BLaER1 (cell line): ENCODE data around the gene GOLGA1.
"Not testable (repeated sequence)": the region's sequence is repeated elsewhere in the genome, so short reads cannot be mapped to it uniquely, and the experiment has no call there.

Experiments
- H3K27ac ChIP-seq: shearing (Covaris generic); formaldehyde crosslinking; 2 replicates; pipeline ENCODE4 v1.8.1; 2022
- H3K27me3 ChIP-seq: shearing (Covaris generic); formaldehyde crosslinking; 2 replicates; pipeline ENCODE4 v1.8.1; 2022
- H3K36me3 ChIP-seq: shearing (Covaris generic); formaldehyde crosslinking; 2 replicates; pipeline ENCODE4 v1.8.1; 2022
- H3K4me1 ChIP-seq: shearing (Covaris generic); formaldehyde crosslinking; 2 replicates; pipeline ENCODE4 v1.8.1; 2022
- H3K4me2 ChIP-seq: shearing (Covaris generic); formaldehyde crosslinking; 2 replicates; pipeline ENCODE4 v1.8.1; 2022
- H3K4me3 ChIP-seq: shearing (Covaris generic); formaldehyde crosslinking; 2 replicates; pipeline ENCODE4 v1.8.1; 2022
- H3K9ac ChIP-seq: shearing (Covaris generic); formaldehyde crosslinking; 2 replicates; pipeline ENCODE4 v1.8.1; 2022
- H3K9me3 ChIP-seq: shearing (Covaris generic); formaldehyde crosslinking; 2 replicates; pipeline ENCODE4 v1.8.1; 2022
- H4K20me1 ChIP-seq: shearing (Covaris generic); formaldehyde crosslinking; 2 replicates; pipeline ENCODE4 v1.8.1; 2022
- Cebpa-rat ChIP-seq: shearing (Covaris generic); IDR thresholded peaks from 2 replicates; pipeline ENCODE4 v1.8.1; 2022

Gene GOLGA1

GRCh38 chr9:124941679-124942561 lies 1.0 kb upstream of the GOLGA1 start:
- Histone ChIP-seq H4K20me1 (no peaks in the 10 kb centered on the region), H3K27ac (peak overlapping the region; percentile 93), H3K9me3 (no peaks in the 10 kb centered on the region), H3K4me3 (peak overlapping the region; percentile 84), H3K9ac (peak overlapping the region; percentile 92), H3K4me1 (peaks cover 22% of the 10 kb centered on the region), H3K36me3 (peaks cover 8% of the 10 kb centered on the region; the same call in 1 of the 2 replicates), H3K27me3 (no peaks in the 10 kb centered on the region), H3K4me2 (peak overlapping the region; percentile 85)
- TF ChIP-seq Cebpa-rat = no peak

GRCh38 chr9:124940521-124940893 lies 376 bp downstream of the GOLGA1 start:
- no peaks in the 10 kb centered on the region for H3K9me3 ChIP-seq
- no peaks in the 10 kb centered on the region for H3K27me3 ChIP-seq
- H3K4me2 ChIP-seq = peak overlapping the region; percentile 85
- peaks cover 22% of the 10 kb centered on the region for H3K4me1 ChIP-seq
- peak overlapping the region; percentile 84 for H3K4me3 ChIP-seq
- H3K36me3 ChIP-seq = peaks cover 20% of the 10 kb centered on the region
- TF ChIP-seq Cebpa-rat = no peak
- peak overlapping the region; percentile 93 for H3K27ac ChIP-seq
- peak overlapping the region; percentile 92 for H3K9ac ChIP-seq
- H4K20me1 ChIP-seq = no peaks in the 10 kb centered on the region

- Histone ChIP-seq H3K9me3 (no peaks in the 10 kb centered on the region), H3K4me1 (peaks cover 23% of the 10 kb centered on the region), H3K9ac (peak overlapping the region; percentile 92), H4K20me1 (no peaks in the 10 kb centered on the region), H3K4me2 (peak overlapping the region; percentile 85), H3K27ac (peak overlapping the region; percentile 93), H3K27me3 (no peaks in the 10 kb centered on the region), H3K4me3 (peak overlapping the region; percentile 84), H3K36me3 (peaks cover 23% of the 10 kb centered on the region)
- no peak for TF ChIP-seq Cebpa-rat
Measured at GRCh38 chr9:124939944-124940343, 939 bp downstream of the GOLGA1 start.

GRCh38 chr9:124934290-124934689 lies 6.6 kb downstream of the GOLGA1 start:
- peaks cover 55% of the 10 kb centered on the region for H3K36me3 ChIP-seq

GRCh38 chr9:124932333-124932732 lies 8.6 kb downstream of the GOLGA1 start:
- TF ChIP-seq Cebpa-rat = no peak
- no peaks in the 10 kb centered on the region for H4K20me1 ChIP-seq
- no peak overlapping the region for H3K9ac ChIP-seq
- peaks cover 54% of the 10 kb centered on the region for H3K36me3 ChIP-seq
- H3K4me3 ChIP-seq = no peak overlapping the region
- H3K27ac ChIP-seq = no peak overlapping the region
- H3K9me3 ChIP-seq = no peaks in the 10 kb centered on the region
- peaks cover 18% of the 10 kb centered on the region for H3K4me1 ChIP-seq
- H3K27me3 ChIP-seq = no peaks in the 10 kb centered on the region
- no peak overlapping the region for H3K4me2 ChIP-seq

More at GRCh38 chr9:124934290-124934689, 6.6 kb downstream of the GOLGA1 start:
- no peak for TF ChIP-seq Cebpa-rat
- H4K20me1 ChIP-seq = no peaks in the 10 kb centered on the region
- peaks cover 18% of the 10 kb centered on the region for H3K4me1 ChIP-seq
- peak overlapping the region; percentile 7 for H3K4me2 ChIP-seq
- no peaks in the 10 kb centered on the region for H3K27me3 ChIP-seq
- no peaks in the 10 kb centered on the region for H3K9me3 ChIP-seq
- no peak overlapping the region for H3K9ac ChIP-seq
- H3K4me3 ChIP-seq = no peak overlapping the region
- H3K27ac ChIP-seq = no peak overlapping the region

- Histone ChIP-seq H3K9ac (no peak overlapping the region), H3K4me3 (no peak overlapping the region), H3K9me3 (no peaks in the 10 kb centered on the region), H3K36me3 (peaks cover 44% of the 10 kb centered on the region), H4K20me1 (no peaks in the 10 kb centered on the region), H3K4me2 (no peak overlapping the region), H3K4me1 (peaks cover 13% of the 10 kb centered on the region), H3K27ac (no peak overlapping the region), H3K27me3 (no peaks in the 10 kb centered on the region)
- TF ChIP-seq Cebpa-rat = no peak
Measured at GRCh38 chr9:124929464-124929863, 11.4 kb downstream of the GOLGA1 start.

GRCh38 chr9:124928116-124928515 lies 12.8 kb downstream of the GOLGA1 start:
- H4K20me1 ChIP-seq = no peaks in the 10 kb centered on the region
- peaks cover 5% of the 10 kb centered on the region; the same call in 1 of the 2 replicates for H3K4me1 ChIP-seq
- H3K27ac ChIP-seq = no peak overlapping the region
- H3K9ac ChIP-seq = no peak overlapping the region
- H3K27me3 ChIP-seq = no peaks in the 10 kb centered on the region
- H3K4me3 ChIP-seq = no peak overlapping the region
- peaks cover 44% of the 10 kb centered on the region for H3K36me3 ChIP-seq
- no peaks in the 10 kb centered on the region for H3K9me3 ChIP-seq
- TF ChIP-seq Cebpa-rat = no peak
- no peak overlapping the region for H3K4me2 ChIP-seq

- H3K4me2 ChIP-seq, H3K9ac ChIP-seq, H3K27ac ChIP-seq, H3K4me3 ChIP-seq, H4K20me1 ChIP-seq, H3K9me3 ChIP-seq, H3K27me3 ChIP-seq, H3K4me1 ChIP-seq: not testable (repeated sequence)
- H3K36me3 ChIP-seq = peaks cover 56% of the 10 kb centered on the region
Measured at GRCh38 chr9:124920394-124920793, 20.5 kb downstream of the GOLGA1 start.

GRCh38 chr9:124914753-124915405 lies 26.0 kb downstream of the GOLGA1 start:
- Histone ChIP-seq H3K27me3 (no peaks in the 10 kb centered on the region), H3K4me2 (no peak overlapping the region), H3K4me1 (no peaks in the 10 kb centered on the region), H4K20me1 (no peaks in the 10 kb centered on the region), H3K9ac (no peak overlapping the region), H3K27ac (no peak overlapping the region), H3K4me3 (no peak overlapping the region), H3K36me3 (peaks cover 71% of the 10 kb centered on the region), H3K9me3 (no peaks in the 10 kb centered on the region)
- TF ChIP-seq Cebpa-rat = no peak

- no peaks in the 10 kb centered on the region for H3K4me1 ChIP-seq
- no peak overlapping the region for H3K27ac ChIP-seq
- H3K4me3 ChIP-seq = no peak overlapping the region
- no peak for TF ChIP-seq Cebpa-rat
- H3K36me3 ChIP-seq = peaks cover 56% of the 10 kb centered on the region
- no peak overlapping the region for H3K4me2 ChIP-seq
- no peak overlapping the region for H3K9ac ChIP-seq
- no peaks in the 10 kb centered on the region for H4K20me1 ChIP-seq
- H3K9me3 ChIP-seq = no peaks in the 10 kb centered on the region
- H3K27me3 ChIP-seq = no peaks in the 10 kb centered on the region
Measured at GRCh38 chr9:124913378-124913777, 27.5 kb downstream of the GOLGA1 start.
